Mesothelial cell of epicardium (in vitro differentiated cells): ENCODE results near the gene OLFML1. TPM values are rescaled to one million over a fixed set of nuclear protein-coding genes. Genes with fewer than 3 reads are reported as not detected.

Experiments used
- DNase-seq, 2 experiments: peaks; one replicate each; pipeline ENCODE4 v3.0.0; 2021; ENCODE audit warnings: low spot score in 2 of 2; ENCODE audit not compliant: unreplicated experiment in 2 of 2
- H3K27ac Mint-ChIP-seq: 2 replicates; pipeline ENCODE4 v1.8.0; 2021; ENCODE audit warnings: mixed read lengths
- H3K27me3 Mint-ChIP-seq: 2 replicates; pipeline ENCODE4 v1.8.0; 2021; ENCODE audit warnings: low read depth, mixed read lengths
- H3K36me3 Mint-ChIP-seq: 2 replicates; pipeline ENCODE4 v1.8.0; 2021; ENCODE audit warnings: mixed read lengths
- H3K4me1 Mint-ChIP-seq: 2 replicates; pipeline ENCODE4 v1.8.0; 2021; ENCODE audit warnings: mixed read lengths
- H3K4me3 Mint-ChIP-seq: 2 replicates; pipeline ENCODE4 v1.8.0; 2021; ENCODE audit warnings: mild to moderate bottlenecking, moderate library complexity, mixed read lengths
- H3K9me3 Mint-ChIP-seq: 2 replicates; pipeline ENCODE4 v1.8.0; 2021; ENCODE audit warnings: mixed read lengths
- total RNA-seq: library from RNA; stranded (reverse); gene quantifications from 3 replicates; pipeline ENCODE4 v1.2.1, GENCODE V29; 2021
- TF ChIP-seq, protein P1 (sequence below): fragments of 200-600 bp; sonication (generic); IDR thresholded peaks from one replicate; pipeline ENCODE4 v1.5.0; 2021; ENCODE audit warnings: antibody characterized with exemption; ENCODE audit not compliant: unreplicated experiment

Gene OLFML1
- total RNA-seq, 1 donor from 2014 or later = 45.3 TPM

DNA sequence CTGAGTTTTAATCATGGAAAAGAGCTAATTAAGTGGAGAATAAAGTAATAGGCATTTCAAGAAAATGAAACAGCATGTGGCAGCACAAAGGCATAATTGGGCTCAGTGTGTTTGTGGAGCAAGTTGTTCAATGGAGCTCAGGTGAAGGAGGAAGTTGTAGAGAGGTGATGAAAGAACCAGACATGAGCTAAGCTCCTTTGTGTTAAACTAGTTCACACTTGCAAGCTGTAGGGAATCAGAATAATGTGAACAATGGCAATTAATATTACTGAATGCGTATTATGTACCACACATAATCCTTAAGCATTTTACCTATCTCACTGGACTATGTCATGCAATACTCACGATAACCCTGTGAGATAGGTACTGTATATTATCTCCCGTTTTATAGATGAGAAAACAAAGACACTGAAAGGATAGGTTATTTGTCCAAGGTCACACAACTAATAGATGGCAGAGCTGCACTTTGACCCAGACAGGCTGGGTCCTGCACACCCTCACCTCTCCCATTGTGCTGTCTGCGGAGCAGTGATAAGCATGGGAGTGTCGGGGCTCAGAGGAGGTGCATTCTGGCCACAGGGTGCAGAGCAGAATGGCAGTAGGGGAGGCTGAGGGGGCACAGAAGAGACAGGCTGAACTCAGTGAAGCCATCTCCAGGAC is 8.9 kb downstream of the OLFML1 start:
- H3K27ac Mint-ChIP-seq = no peak overlapping the region

DNA sequence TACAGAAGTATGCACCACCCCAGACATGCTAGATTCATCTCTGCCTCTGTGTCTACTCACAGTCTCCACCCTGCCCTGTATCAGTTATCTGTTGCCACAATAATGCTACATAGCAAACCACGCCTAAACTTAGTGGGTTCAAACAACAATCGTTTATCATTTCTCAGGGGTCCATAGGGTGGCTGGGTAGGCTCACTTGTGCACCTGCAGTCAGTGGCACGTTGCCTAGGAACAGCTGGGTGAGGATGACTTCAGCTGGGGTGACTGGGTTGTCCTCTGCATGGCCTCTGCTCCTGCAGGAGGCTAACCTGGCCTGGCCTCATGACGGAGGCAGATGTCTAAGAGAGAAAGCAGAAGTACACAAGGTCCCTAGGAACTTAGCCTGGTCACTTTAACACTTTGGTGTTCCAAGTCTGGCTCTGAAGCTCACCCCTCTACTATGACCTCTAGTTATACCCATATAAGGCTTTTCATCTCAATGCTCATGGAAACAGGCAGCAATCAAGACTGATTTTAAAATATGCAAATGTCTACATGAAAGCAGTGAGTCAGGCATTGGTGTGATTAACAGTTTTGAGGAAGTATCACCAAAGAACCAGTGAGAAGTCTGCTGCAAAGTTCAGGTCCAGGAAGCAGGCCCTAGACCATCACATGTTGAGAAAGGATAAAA is 10.7 kb downstream of the OLFML1 start:
- TF ChIP-seq, protein P1, sequence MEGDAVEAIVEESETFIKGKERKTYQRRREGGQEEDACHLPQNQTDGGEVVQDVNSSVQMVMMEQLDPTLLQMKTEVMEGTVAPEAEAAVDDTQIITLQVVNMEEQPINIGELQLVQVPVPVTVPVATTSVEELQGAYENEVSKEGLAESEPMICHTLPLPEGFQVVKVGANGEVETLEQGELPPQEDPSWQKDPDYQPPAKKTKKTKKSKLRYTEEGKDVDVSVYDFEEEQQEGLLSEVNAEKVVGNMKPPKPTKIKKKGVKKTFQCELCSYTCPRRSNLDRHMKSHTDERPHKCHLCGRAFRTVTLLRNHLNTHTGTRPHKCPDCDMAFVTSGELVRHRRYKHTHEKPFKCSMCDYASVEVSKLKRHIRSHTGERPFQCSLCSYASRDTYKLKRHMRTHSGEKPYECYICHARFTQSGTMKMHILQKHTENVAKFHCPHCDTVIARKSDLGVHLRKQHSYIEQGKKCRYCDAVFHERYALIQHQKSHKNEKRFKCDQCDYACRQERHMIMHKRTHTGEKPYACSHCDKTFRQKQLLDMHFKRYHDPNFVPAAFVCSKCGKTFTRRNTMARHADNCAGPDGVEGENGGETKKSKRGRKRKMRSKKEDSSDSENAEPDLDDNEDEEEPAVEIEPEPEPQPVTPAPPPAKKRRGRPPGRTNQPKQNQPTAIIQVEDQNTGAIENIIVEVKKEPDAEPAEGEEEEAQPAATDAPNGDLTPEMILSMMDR = no peak
- H3K4me3 Mint-ChIP-seq = no peak overlapping the region
- H3K36me3 Mint-ChIP-seq = peaks cover 9% of the 10 kb centered on the region
- H3K9me3 Mint-ChIP-seq = no peaks in the 10 kb centered on the region
- H3K27ac Mint-ChIP-seq = no peak overlapping the region
- H3K27me3 Mint-ChIP-seq = no peaks in the 10 kb centered on the region
- no peak for DNase-seq
- peaks cover 16% of the 10 kb centered on the region for H3K4me1 Mint-ChIP-seq

More for the DNA sequence above, 8.9 kb downstream of the OLFML1 start:
- peaks cover 13% of the 10 kb centered on the region for H3K36me3 Mint-ChIP-seq
- no peak for DNase-seq
- no peaks in the 10 kb centered on the region for H3K9me3 Mint-ChIP-seq
- TF ChIP-seq, protein P1 = no peak
- peaks cover 14% of the 10 kb centered on the region for H3K4me1 Mint-ChIP-seq
- no peaks in the 10 kb centered on the region for H3K27me3 Mint-ChIP-seq
- H3K4me3 Mint-ChIP-seq = no peak overlapping the region

DNA sequence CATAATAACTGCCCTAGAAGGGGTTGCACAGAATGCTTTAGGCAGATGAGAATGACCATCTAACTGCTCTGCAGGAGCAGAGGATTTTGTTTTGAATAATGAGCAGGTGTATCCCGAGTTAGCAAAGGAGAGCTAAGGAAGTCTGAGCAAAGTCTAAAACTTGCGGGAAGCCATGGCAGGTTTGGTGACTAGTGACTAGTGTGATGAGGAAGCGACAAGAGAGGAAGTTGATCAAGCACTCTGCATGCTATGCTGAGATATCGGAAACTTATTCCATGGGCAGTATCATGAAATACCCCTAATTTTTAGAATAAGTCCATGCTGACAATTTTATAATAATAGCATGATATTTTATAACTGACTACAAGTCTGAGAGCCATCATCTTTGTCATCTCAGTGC is 12.9 kb downstream of the OLFML1 start:
- Mint-ChIP-seq H3K4me3 (no peak overlapping the region), H3K27ac (no peak overlapping the region), H3K27me3 (no peaks in the 10 kb centered on the region), H3K4me1 (peaks cover 14% of the 10 kb centered on the region), H3K36me3 (peaks cover 9% of the 10 kb centered on the region), H3K9me3 (no peaks in the 10 kb centered on the region)
- TF ChIP-seq, protein P1 = no peak
- DNase-seq = no peak

GRCh38 chr11:7499081-7499480 is 13.8 kb downstream of the OLFML1 start:
- Mint-ChIP-seq H3K4me1 (peaks cover 10% of the 10 kb centered on the region), H3K27me3 (no peaks in the 10 kb centered on the region), H3K4me3 (no peak overlapping the region), H3K27ac (no peak overlapping the region), H3K36me3 (peaks cover 5% of the 10 kb centered on the region), H3K9me3 (no peaks in the 10 kb centered on the region)
- DNase-seq = no peak
- TF ChIP-seq, protein P1 = no peak

DNA sequence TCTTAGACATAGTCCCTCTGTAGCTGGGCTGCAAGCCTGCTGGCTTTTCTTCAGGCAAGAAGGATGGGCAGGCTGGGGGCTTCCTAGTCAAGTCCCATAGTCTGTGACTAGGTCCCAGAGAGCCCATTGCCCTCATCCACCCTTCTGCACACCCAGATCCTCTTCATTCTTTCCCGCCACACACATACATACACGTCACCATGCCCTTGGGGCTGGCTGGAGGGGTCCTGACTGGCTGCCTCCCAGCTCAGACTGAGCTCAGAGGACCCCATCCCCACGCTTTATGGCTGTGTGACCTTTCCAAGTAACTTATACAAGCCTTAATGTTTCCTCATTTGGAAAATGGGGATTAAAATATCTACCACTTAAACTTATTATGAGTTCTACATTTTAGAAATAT is 14.9 kb downstream of the OLFML1 start:
- H3K27me3 Mint-ChIP-seq = no peaks in the 10 kb centered on the region
- no peak overlapping the region for H3K4me3 Mint-ChIP-seq
- H3K36me3 Mint-ChIP-seq = peaks cover 8% of the 10 kb centered on the region
- TF ChIP-seq, protein P1 = no peak
- no peak overlapping the region for H3K27ac Mint-ChIP-seq
- peaks cover 10% of the 10 kb centered on the region for H3K4me1 Mint-ChIP-seq
- H3K9me3 Mint-ChIP-seq = no peaks in the 10 kb centered on the region
- DNase-seq = no peak
